D721Med (cell line): ENCODE results near the gene PHOX2B.
"Not testable (repeated sequence)": the region's sequence is repeated elsewhere in the genome, so short reads cannot be mapped to it uniquely, and the experiment has no call there.

Source experiments
- DNase-seq: peaks from one replicate; pipeline ENCODE4 v3.0.0; 2011; ENCODE audit warnings: low spot score; ENCODE audit not compliant: insufficient read length
- FAIRE-seq: peaks from 2 replicates; lab custom pipeline; 2011; peaks lifted over from hg19 to GRCh38; lab: Jason Lieb, UNC
- TF ChIP-seq, protein P1 (sequence below): IDR thresholded peaks from 2 replicates; pipeline ENCODE4 v1.5.1; 2012; ENCODE audit warnings: mild to moderate bottlenecking, control low read depth; ENCODE audit not compliant: insufficient read depth; ENCODE audit errors: missing control alignments

PHOX2B gene

DNA sequence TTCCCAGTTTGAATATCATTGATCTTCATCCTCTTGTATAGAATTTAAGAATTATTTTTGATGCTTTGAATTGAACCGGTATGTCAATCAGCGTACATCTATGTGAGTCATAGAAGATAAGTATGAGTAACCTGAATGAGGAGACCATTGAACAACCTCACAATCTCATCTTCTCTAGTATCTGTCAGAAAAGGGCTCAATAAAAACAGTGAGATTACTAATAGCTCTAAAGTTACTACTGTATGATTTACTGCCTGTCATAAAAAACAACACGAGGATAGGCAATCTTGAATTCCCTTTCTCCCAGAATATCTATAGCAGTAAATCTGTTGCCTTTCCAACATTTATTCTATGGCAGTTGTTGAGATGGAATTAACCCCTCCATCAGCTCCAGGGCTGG lies 36.1 kb downstream of the PHOX2B start:
- TF ChIP-seq, protein P1, sequence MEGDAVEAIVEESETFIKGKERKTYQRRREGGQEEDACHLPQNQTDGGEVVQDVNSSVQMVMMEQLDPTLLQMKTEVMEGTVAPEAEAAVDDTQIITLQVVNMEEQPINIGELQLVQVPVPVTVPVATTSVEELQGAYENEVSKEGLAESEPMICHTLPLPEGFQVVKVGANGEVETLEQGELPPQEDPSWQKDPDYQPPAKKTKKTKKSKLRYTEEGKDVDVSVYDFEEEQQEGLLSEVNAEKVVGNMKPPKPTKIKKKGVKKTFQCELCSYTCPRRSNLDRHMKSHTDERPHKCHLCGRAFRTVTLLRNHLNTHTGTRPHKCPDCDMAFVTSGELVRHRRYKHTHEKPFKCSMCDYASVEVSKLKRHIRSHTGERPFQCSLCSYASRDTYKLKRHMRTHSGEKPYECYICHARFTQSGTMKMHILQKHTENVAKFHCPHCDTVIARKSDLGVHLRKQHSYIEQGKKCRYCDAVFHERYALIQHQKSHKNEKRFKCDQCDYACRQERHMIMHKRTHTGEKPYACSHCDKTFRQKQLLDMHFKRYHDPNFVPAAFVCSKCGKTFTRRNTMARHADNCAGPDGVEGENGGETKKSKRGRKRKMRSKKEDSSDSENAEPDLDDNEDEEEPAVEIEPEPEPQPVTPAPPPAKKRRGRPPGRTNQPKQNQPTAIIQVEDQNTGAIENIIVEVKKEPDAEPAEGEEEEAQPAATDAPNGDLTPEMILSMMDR = no peak
- DNase-seq (no peak), FAIRE-seq (no peak)

DNA sequence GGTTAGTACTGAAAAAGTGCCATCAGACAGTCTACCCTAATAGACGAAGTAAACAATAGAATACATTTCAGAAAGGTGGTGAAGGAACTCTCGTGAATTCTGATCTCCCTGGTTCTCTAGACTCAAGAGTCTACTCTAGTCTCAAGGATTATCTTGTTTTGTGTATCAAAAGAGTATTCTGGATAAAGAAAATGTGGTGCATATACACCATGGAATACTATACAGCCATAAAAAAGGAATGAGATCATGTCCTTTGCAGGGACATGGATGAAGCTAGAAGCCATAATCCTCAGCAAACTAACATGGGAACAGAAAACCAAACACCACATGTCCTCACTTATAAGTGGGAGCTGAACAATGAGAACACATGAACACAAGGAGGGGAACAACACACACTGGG lies 36.9 kb downstream of the PHOX2B start:
- FAIRE-seq, DNase-seq: not testable (repeated sequence)

- FAIRE-seq = no peak
- no peak for DNase-seq
Observed at GRCh38 chr4:41709844-41710481, 38.6 kb downstream of the PHOX2B start.

DNA sequence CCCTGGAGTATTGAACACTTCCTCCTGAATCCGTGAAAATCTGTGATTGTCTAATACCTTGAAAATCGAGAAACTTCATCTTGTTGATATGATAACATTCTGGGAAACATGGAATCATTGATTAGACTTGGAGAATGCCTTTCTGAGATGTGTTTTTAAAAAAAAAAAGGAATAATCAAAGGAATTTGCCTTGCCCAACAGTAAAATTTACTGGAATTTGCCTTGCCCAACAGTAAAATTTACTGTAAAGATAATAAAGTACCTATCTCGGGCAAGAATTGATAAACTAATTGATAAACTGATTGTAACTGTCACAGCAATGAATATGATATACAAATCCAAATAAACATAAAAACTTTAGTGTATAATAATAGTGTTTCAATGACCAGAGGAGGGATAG lies 44.7 kb downstream of the PHOX2B start:
- TF ChIP-seq, protein P1 = no peak
- no peak for FAIRE-seq
- DNase-seq = no peak

More at GRCh38 chr4:41709844-41710481, 38.6 kb downstream of the PHOX2B start:
- TF ChIP-seq, protein P1 = no peak

DNA sequence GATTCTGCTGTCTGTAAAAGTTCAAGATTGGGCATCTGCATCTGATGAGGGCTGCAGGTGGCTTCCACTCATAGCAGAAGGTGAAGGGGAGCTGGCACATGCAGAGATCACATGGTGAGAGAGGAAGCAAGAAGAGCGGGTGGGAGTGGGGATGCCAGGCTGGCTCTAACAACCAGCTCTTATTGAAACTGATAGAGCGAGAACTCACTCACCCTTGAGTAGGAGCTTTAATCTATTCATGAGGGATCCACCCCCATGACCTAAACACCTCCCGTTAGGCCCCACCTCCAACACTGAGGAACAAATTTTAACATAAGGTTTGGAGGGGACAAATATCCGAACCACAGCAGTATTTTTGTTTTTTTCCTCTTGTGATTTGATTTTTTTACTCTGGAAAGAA lies 45.8 kb downstream of the PHOX2B start:
- TF ChIP-seq, protein P1 = no peak
- FAIRE-seq (no peak), DNase-seq (no peak)

- no peak for FAIRE-seq
- TF ChIP-seq, protein P1 = no peak
- no peak for DNase-seq
Observed at GRCh38 chr4:41701983-41702382, 46.5 kb downstream of the PHOX2B start.

DNA sequence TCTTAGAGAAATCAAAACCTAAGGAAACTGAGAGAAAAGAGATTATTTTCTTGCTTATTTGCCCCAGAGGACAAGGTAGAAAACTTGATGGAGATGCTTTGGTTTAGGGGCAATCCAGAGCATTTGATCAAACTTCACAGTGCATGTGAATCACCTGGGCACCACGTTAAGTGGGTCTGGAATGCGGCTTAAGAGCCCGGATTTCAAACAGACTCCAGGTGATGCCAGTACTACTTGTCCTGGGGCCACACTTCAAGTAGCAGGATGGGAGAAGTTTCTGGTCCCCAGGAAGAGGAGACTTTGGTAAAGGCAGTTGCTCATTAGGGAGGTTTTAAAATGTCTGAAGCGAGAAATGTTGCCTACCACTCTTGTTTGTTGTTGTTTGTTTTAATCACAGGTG lies 51.8 kb downstream of the PHOX2B start:
- FAIRE-seq = no peak

More for the DNA sequence above, 51.8 kb downstream of the PHOX2B start:
- no peak for DNase-seq
- TF ChIP-seq, protein P1 = no peak
